ENCODE results near the gene CCDC61.

CCDC61 gene

GRCh38 chr19:46035986-46036743 lies 40.9 kb downstream of the CCDC61 start:
- in situ Hi-C loops (cut with HindIII; ENCODE audit: low sequenced_read_pairs): no loop called here

GRCh38 chr19:46036744-46037128 lies 41.5 kb downstream of the CCDC61 start:
- in situ Hi-C loops (cut with HindIII; ENCODE audit: low sequenced_read_pairs): no loop called here

GRCh38 chr19:46040125-46040524 lies 44.9 kb downstream of the CCDC61 start:
- in situ Hi-C loops (cut with HindIII; ENCODE audit: low sequenced_read_pairs): no loop called here

GRCh38 chr19:46040952-46041500 lies 45.8 kb downstream of the CCDC61 start, which contains the start of gene IGFL4:
IGFL4 (minus strand) TSS chr19:46041002; CDS start chr19:46040962, 40 bp downstream.
- in situ Hi-C loops (cut with HindIII; ENCODE audit: low sequenced_read_pairs): no loop called here

- in situ Hi-C loops (cut with HindIII; ENCODE audit: low sequenced_read_pairs): no loop called here
These were observed 47.1 kb downstream of the CCDC61 start for GRCh38 chr19:46042252-46042883.

GRCh38 chr19:46043519-46043918 lies 48.3 kb downstream of the CCDC61 start:
- in situ Hi-C loops (cut with HindIII; ENCODE audit: low sequenced_read_pairs): no loop called here

GRCh38 chr19:46049597-46049996 lies 54.3 kb downstream of the CCDC61 start:
- in situ Hi-C loops (cut with HindIII; ENCODE audit: low sequenced_read_pairs): no loop called here

GRCh38 chr19:46052896-46053295 lies 57.6 kb downstream of the CCDC61 start:
- in situ Hi-C loops (cut with HindIII; ENCODE audit: low sequenced_read_pairs): no loop called here

GRCh38 chr19:46056536-46056935 lies 61.3 kb downstream of the CCDC61 start:
- in situ Hi-C loops (cut with HindIII; ENCODE audit: low sequenced_read_pairs): no loop called here

- in situ Hi-C loops (cut with HindIII; ENCODE audit: low sequenced_read_pairs): no loop called here
These were observed 63.5 kb downstream of the CCDC61 start for GRCh38 chr19:46058778-46059177.

GRCh38 chr19:46060012-46060411 lies 64.7 kb downstream of the CCDC61 start:
- in situ Hi-C loops (cut with HindIII; ENCODE audit: low sequenced_read_pairs): no loop called here

GRCh38 chr19:46063201-46063600 lies 67.9 kb downstream of the CCDC61 start:
- in situ Hi-C loops (cut with HindIII; ENCODE audit: low sequenced_read_pairs): no loop called here

GRCh38 chr19:46065486-46066071 lies 70.3 kb downstream of the CCDC61 start:
- in situ Hi-C loops (cut with HindIII; ENCODE audit: low sequenced_read_pairs): no loop called here

- in situ Hi-C loops (cut with HindIII; ENCODE audit: low sequenced_read_pairs): no loop called here
These were observed 71.2 kb downstream of the CCDC61 start for GRCh38 chr19:46066471-46066870.

- in situ Hi-C loops (cut with HindIII; ENCODE audit: low sequenced_read_pairs): no loop called here
These were observed 72.4 kb downstream of the CCDC61 start for GRCh38 chr19:46067691-46068090.

Data from endothelial cell of hepatic sinusoid (primary cell).